ENCODE measurements around the gene ITK. TPM values are rescaled to one million over a fixed set of nuclear protein-coding genes. Genes with fewer than 3 reads are reported as not detected.

Gene ITK
- total and polyA plus RNA-seq, 2 experiments from 2014 or later = 0.08 TPM; not detected in 1

DNA sequence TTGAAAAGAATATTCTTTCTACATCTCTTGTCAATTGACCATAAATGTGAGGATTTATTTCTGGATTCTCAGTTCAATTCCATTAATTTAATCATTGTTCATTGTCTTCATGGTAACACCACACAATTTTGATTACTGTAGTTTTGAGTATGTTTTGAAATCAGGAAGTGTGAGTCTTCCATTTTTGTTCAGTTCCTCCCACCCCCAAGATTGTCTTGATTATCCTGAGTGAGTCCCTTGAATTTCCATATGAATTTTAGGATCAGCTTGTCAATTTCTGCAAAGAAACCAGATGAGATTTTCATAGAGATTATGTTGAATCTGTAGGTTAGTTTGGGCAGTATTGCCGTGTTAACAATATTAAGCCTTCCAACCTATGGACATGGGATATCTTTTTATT, 94.8 kb downstream of the ITK start:
- Histone ChIP-seq H2AFZ (no peak overlapping the region), H3K9me2 (ENCODE audit: insufficient read depth) (no peaks in the 10 kb centered on the region), H3K4me2 (no peak overlapping the region), H4K20me1 (replicated peaks; ENCODE audit: insufficient read depth) (peaks cover 10% of the 10 kb centered on the region), H3K4me3 (no peak overlapping the region), H3K4me1 (ENCODE audit: insufficient read depth) (peaks cover 2% of the 10 kb centered on the region; the same call in 1 of the 2 replicates), H3K79me2 (replicated peaks; ENCODE audit: insufficient read depth) (peaks cover 98% of the 10 kb centered on the region), H3K36me3 (ENCODE audit: insufficient read depth) (no peaks in the 10 kb centered on the region), H3K27me3 (ENCODE audit: insufficient read depth) (no peaks in the 10 kb centered on the region), H3K27ac (ENCODE audit: low read depth) (no peak overlapping the region), H3F3A (replicated peaks; ENCODE audit: low read depth) (no peaks in the 10 kb centered on the region)
- Mint-ChIP-seq H3K4me1 (peaks cover 2% of the 10 kb centered on the region; the same call in 1 of the 3 replicates), H3K9me3 (no peaks in the 10 kb centered on the region), H3K27me3 (ENCODE audit: insufficient read depth, low read depth, poor library complexity) (peaks cover 3% of the 10 kb centered on the region), H3K27ac (no peak overlapping the region), H3K4me3 (no peak overlapping the region), H3K36me3 (ENCODE audit: low read depth) (no peaks in the 10 kb centered on the region)
- ATAC-seq (no peak), DNase-seq (ENCODE audit: low spot score) (no peak)
- no peak for TF ChIP-seq POLR2AphosphoS5 (IDR thresholded peaks at IDR 0.05; ENCODE audit: low read depth)
- TF ChIP-seq, protein P1, sequence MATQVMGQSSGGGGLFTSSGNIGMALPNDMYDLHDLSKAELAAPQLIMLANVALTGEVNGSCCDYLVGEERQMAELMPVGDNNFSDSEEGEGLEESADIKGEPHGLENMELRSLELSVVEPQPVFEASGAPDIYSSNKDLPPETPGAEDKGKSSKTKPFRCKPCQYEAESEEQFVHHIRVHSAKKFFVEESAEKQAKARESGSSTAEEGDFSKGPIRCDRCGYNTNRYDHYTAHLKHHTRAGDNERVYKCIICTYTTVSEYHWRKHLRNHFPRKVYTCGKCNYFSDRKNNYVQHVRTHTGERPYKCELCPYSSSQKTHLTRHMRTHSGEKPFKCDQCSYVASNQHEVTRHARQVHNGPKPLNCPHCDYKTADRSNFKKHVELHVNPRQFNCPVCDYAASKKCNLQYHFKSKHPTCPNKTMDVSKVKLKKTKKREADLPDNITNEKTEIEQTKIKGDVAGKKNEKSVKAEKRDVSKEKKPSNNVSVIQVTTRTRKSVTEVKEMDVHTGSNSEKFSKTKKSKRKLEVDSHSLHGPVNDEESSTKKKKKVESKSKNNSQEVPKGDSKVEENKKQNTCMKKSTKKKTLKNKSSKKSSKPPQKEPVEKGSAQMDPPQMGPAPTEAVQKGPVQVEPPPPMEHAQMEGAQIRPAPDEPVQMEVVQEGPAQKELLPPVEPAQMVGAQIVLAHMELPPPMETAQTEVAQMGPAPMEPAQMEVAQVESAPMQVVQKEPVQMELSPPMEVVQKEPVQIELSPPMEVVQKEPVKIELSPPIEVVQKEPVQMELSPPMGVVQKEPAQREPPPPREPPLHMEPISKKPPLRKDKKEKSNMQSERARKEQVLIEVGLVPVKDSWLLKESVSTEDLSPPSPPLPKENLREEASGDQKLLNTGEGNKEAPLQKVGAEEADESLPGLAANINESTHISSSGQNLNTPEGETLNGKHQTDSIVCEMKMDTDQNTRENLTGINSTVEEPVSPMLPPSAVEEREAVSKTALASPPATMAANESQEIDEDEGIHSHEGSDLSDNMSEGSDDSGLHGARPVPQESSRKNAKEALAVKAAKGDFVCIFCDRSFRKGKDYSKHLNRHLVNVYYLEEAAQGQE (IDR thresholded peaks at IDR 0.05; ENCODE audit: unreplicated experiment) = no peak
- TF ChIP-seq ZNF331 (CRISPR knock-in tag; IDR thresholded peaks at IDR 0.05; ENCODE audit: low read depth) = no peak
- TF ChIP-seq STAT1 (IDR thresholded peaks at IDR 0.05; ENCODE audit: unreplicated experiment) = no peak
- TF ChIP-seq EZH2 (IDR thresholded peaks at IDR 0.05; ENCODE audit: low read depth, unreplicated experiment) = no peak
- no peak for TF ChIP-seq ZNF114 (CRISPR knock-in tag; IDR thresholded peaks at IDR 0.05)
- TF ChIP-seq, protein P2, sequence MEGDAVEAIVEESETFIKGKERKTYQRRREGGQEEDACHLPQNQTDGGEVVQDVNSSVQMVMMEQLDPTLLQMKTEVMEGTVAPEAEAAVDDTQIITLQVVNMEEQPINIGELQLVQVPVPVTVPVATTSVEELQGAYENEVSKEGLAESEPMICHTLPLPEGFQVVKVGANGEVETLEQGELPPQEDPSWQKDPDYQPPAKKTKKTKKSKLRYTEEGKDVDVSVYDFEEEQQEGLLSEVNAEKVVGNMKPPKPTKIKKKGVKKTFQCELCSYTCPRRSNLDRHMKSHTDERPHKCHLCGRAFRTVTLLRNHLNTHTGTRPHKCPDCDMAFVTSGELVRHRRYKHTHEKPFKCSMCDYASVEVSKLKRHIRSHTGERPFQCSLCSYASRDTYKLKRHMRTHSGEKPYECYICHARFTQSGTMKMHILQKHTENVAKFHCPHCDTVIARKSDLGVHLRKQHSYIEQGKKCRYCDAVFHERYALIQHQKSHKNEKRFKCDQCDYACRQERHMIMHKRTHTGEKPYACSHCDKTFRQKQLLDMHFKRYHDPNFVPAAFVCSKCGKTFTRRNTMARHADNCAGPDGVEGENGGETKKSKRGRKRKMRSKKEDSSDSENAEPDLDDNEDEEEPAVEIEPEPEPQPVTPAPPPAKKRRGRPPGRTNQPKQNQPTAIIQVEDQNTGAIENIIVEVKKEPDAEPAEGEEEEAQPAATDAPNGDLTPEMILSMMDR (conservative IDR thresholded peaks at IDR 0.05; ENCODE audit: low read depth in 2 of 2) = no peak
- TF ChIP-seq, protein P3, sequence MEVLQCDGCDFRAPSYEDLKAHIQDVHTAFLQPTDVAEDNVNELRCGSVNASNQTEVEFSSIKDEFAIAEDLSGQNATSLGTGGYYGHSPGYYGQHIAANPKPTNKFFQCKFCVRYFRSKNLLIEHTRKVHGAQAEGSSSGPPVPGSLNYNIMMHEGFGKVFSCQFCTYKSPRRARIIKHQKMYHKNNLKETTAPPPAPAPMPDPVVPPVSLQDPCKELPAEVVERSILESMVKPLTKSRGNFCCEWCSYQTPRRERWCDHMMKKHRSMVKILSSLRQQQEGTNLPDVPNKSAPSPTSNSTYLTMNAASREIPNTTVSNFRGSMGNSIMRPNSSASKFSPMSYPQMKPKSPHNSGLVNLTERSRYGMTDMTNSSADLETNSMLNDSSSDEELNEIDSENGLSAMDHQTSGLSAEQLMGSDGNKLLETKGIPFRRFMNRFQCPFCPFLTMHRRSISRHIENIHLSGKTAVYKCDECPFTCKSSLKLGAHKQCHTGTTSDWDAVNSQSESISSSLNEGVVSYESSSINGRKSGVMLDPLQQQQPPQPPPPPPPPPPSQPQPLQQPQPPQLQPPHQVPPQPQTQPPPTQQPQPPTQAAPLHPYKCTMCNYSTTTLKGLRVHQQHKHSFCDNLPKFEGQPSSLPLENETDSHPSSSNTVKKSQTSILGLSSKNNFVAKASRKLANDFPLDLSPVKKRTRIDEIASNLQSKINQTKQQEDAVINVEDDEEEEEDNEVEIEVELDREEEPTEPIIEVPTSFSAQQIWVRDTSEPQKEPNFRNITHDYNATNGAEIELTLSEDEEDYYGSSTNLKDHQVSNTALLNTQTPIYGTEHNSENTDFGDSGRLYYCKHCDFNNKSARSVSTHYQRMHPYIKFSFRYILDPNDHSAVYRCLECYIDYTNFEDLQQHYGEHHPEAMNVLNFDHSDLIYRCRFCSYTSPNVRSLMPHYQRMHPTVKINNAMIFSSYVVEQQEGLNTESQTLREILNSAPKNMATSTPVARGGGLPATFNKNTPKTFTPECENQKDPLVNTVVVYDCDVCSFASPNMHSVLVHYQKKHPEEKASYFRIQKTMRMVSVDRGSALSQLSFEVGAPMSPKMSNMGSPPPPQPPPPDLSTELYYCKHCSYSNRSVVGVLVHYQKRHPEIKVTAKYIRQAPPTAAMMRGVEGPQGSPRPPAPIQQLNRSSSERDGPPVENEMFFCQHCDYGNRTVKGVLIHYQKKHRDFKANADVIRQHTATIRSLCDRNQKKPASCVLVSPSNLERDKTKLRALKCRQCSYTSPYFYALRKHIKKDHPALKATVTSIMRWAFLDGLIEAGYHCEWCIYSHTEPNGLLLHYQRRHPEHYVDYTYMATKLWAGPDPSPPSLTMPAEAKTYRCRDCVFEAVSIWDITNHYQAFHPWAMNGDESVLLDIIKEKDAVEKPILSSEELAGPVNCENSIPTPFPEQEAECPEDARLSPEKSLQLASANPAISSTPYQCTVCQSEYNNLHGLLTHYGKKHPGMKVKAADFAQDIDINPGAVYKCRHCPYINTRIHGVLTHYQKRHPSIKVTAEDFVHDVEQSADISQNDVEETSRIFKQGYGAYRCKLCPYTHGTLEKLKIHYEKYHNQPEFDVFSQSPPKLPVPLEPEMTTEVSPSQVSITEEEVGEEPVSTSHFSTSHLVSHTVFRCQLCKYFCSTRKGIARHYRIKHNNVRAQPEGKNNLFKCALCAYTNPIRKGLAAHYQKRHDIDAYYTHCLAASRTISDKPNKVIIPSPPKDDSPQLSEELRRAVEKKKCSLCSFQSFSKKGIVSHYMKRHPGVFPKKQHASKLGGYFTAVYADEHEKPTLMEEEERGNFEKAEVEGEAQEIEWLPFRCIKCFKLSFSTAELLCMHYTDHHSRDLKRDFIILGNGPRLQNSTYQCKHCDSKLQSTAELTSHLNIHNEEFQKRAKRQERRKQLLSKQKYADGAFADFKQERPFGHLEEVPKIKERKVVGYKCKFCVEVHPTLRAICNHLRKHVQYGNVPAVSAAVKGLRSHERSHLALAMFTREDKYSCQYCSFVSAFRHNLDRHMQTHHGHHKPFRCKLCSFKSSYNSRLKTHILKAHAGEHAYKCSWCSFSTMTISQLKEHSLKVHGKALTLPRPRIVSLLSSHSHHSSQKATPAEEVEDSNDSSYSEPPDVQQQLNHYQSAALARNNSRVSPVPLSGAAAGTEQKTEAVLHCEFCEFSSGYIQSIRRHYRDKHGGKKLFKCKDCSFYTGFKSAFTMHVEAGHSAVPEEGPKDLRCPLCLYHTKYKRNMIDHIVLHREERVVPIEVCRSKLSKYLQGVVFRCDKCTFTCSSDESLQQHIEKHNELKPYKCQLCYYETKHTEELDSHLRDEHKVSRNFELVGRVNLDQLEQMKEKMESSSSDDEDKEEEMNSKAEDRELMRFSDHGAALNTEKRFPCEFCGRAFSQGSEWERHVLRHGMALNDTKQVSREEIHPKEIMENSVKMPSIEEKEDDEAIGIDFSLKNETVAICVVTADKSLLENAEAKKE (CRISPR knock-in tag; IDR thresholded peaks at IDR 0.05) = no peak
- no peak for TF ChIP-seq EZH2phosphoT487 (IDR thresholded peaks at IDR 0.05; ENCODE audit: unreplicated experiment)
- no peak for TF ChIP-seq CREB1 (CRISPR knock-in tag; IDR thresholded peaks at IDR 0.05; ENCODE audit: low read depth)
- TF ChIP-seq, protein P4, sequence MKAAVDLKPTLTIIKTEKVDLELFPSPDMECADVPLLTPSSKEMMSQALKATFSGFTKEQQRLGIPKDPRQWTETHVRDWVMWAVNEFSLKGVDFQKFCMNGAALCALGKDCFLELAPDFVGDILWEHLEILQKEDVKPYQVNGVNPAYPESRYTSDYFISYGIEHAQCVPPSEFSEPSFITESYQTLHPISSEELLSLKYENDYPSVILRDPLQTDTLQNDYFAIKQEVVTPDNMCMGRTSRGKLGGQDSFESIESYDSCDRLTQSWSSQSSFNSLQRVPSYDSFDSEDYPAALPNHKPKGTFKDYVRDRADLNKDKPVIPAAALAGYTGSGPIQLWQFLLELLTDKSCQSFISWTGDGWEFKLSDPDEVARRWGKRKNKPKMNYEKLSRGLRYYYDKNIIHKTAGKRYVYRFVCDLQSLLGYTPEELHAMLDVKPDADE (IDR thresholded peaks at IDR 0.05) = no peak
- TF ChIP-seq NANOG (IDR thresholded peaks at IDR 0.05; ENCODE audit: borderline replicate concordance) = no peak
- no peak for TF ChIP-seq JUNB (IDR thresholded peaks at IDR 0.05; ENCODE audit: unreplicated experiment)
